ENCODE results near the gene TPM4. TPM values are rescaled to one million over a fixed set of nuclear protein-coding genes. Genes with fewer than 3 reads are reported as not detected.
A peak's percentile ranks its signal among the peaks of the same experiment; 100 is the strongest.

The TPM4 gene
- total and polyA plus RNA-seq, 2 of the 13 experiments (the other 11 are each of a cell fraction or from before 2014, with no cell fraction given): 180 to 188 TPM

- CTCF ChIA-PET (ENCODE audit: low intra/inter-chr PET ratio, low total read pairs): no interaction called here
- FAIRE-seq (no peak), DNase-seq (ENCODE audit: low spot score) (no peak), ATAC-seq (peak; percentile 82)
- POLR2A ChIA-PET: no interaction called here
- BruUV-seq (replicated peaks): no TSS peak
- Histone ChIP-seq H3K4me1 (ENCODE audit: insufficient read depth, low read length) (no peaks in the 10 kb centered on the region), H3K27me3 (ENCODE audit: control insufficient read depth in 1 of 2, insufficient read depth in 2 of 2, low read length in 2 of 2) (no peaks in the 10 kb centered on the region; a peak in 1 of 5 replicates), H4K20me1 (ENCODE audit: insufficient read depth, low read length) (no peaks in the 10 kb centered on the region), H3K9ac (ENCODE audit: insufficient read depth, low read depth, low read length) (no peak overlapping the region), H2AFZ (ENCODE audit: low read length) (no peak overlapping the region), H3K9me3 (ENCODE audit: low read length) (peaks cover 15% of the 10 kb centered on the region), H3K4me3 (replicated peaks in 1 of 3; ENCODE audit: insufficient read depth in 1 of 3, low read depth in 2 of 3, low read length in 3 of 3) (no peak overlapping the region), H3K27ac (ENCODE audit: extremely low read length, insufficient read depth, low read length) (no peak overlapping the region), H3K4me2 (ENCODE audit: low read depth, low read length) (no peak overlapping the region), H3K36me3 (replicated peaks in 1 of 2; ENCODE audit: control insufficient read depth in 1 of 2, insufficient read depth in 2 of 2, low read length in 2 of 2) (no peaks in the 10 kb centered on the region), H3K79me2 (ENCODE audit: insufficient read depth, low read length) (no peaks in the 10 kb centered on the region)
- intact Hi-C loops (cut with micrococcal nuclease; ENCODE audit: unreplicated experiment) (no loop called here), in situ Hi-C loops (cut with HindIII; ENCODE audit: extremely low pct_ligation_motif_present, low pct_unique_long_range_greater_than_20kb) (no loop called here)
- 3% methylated on average over 6 of the region's 7 CpGs for WGBS (ENCODE audit: low lambda C conversion rate)
- TF ChIP-seq CTCF (CRISPR knock-in tag; IDR thresholded peaks at IDR 0.05) (peak; percentile 25), ZNF768 (CRISPR knock-in tag; IDR thresholded peaks at IDR 0.05) (peak; percentile 82), ZNF160 (CRISPR knock-in tag; IDR thresholded peaks at IDR 0.05) (no peak)
Observed at GRCh38 chr19:16052353-16052752, 23.9 kb upstream of the TPM4 start.

GRCh38 chr19:16057062-16057461, 19.2 kb upstream of the TPM4 start:
- CTCF ChIA-PET (ENCODE audit: low intra/inter-chr PET ratio, low total read pairs): no interaction called here
- Histone ChIP-seq H4K20me1 (ENCODE audit: insufficient read depth, low read length) (no peaks in the 10 kb centered on the region), H2AFZ (ENCODE audit: low read length) (no peak overlapping the region), H3K27me3 (ENCODE audit: control insufficient read depth in 1 of 2, insufficient read depth in 2 of 2, low read length in 2 of 2) (no peaks in the 10 kb centered on the region; a peak in 1 of 5 replicates), H3K79me2 (ENCODE audit: insufficient read depth, low read length) (no peaks in the 10 kb centered on the region), H3K9me3 (ENCODE audit: low read length) (peaks cover 18% of the 10 kb centered on the region), H3K9ac (ENCODE audit: insufficient read depth, low read depth, low read length) (no peak overlapping the region), H3K4me2 (ENCODE audit: low read depth, low read length) (no peak overlapping the region), H3K4me1 (ENCODE audit: insufficient read depth, low read length) (no peaks in the 10 kb centered on the region), H3K4me3 (replicated peaks in 1 of 3; ENCODE audit: insufficient read depth in 1 of 3, low read depth in 2 of 3, low read length in 3 of 3) (no peak overlapping the region), H3K36me3 (replicated peaks in 1 of 2; ENCODE audit: control insufficient read depth in 1 of 2, insufficient read depth in 2 of 2, low read length in 2 of 2) (no peaks in the 10 kb centered on the region), H3K27ac (ENCODE audit: extremely low read length, insufficient read depth, low read length) (no peak overlapping the region)
- WGBS (ENCODE audit: low lambda C conversion rate): 15% methylated on average over 5 of the region's 5 CpGs
- ATAC-seq: no peak
- POLR2A ChIA-PET: no interaction called here
- no peak for FAIRE-seq
- intact Hi-C loops (cut with micrococcal nuclease; ENCODE audit: unreplicated experiment): no loop called here
- DNase-seq (ENCODE audit: low spot score): no peak
- in situ Hi-C loops (cut with HindIII; ENCODE audit: extremely low pct_ligation_motif_present, low pct_unique_long_range_greater_than_20kb): no loop called here
- BruUV-seq (replicated peaks): no TSS peak
- TF ChIP-seq ZNF75D (CRISPR knock-in tag; IDR thresholded peaks at IDR 0.05; ENCODE audit: borderline replicate concordance): no peak
- no peak for TF ChIP-seq RNF219 (CRISPR knock-in tag; IDR thresholded peaks at IDR 0.05)
- no peak for TF ChIP-seq ZNF576 (CRISPR knock-in tag; IDR thresholded peaks at IDR 0.05)
- TF ChIP-seq SIN3B (IDR thresholded peaks at IDR 0.05; ENCODE audit: low read length): no peak
- no peak for TF ChIP-seq GATAD2A (CRISPR knock-in tag; IDR thresholded peaks at IDR 0.05)
- no peak for TF ChIP-seq MXD4 (CRISPR knock-in tag; IDR thresholded peaks at IDR 0.05)
- TF ChIP-seq SSRP1 (CRISPR knock-in tag; IDR thresholded peaks at IDR 0.05): no peak
- no peak for TF ChIP-seq ZMAT3 (CRISPR knock-in tag; conservative IDR thresholded peaks at IDR 0.05)
- no peak for TF ChIP-seq KLF11 (CRISPR knock-in tag; IDR thresholded peaks at IDR 0.05)
- TF ChIP-seq RFX1 (IDR thresholded peaks at IDR 0.05): no peak
- no peak for TF ChIP-seq ZBTB1 (CRISPR knock-in tag; IDR thresholded peaks at IDR 0.05; ENCODE audit: borderline replicate concordance)
- no peak for TF ChIP-seq ZNF784 (CRISPR knock-in tag; IDR thresholded peaks at IDR 0.05; ENCODE audit: borderline replicate concordance)
- no peak for TF ChIP-seq YY1 (IDR thresholded peaks at IDR 0.05; ENCODE audit: insufficient read depth, insufficient replicate concordance, low read depth, low read length)
- no peak for TF ChIP-seq SOX5 (CRISPR knock-in tag; IDR thresholded peaks at IDR 0.05; ENCODE audit: borderline replicate concordance)

Data from HepG2 (cell line).